IPS DF 19.7 (cell line): ENCODE results near the gene MIB2.

Experiments
- DNase-seq: peaks from one replicate; pipeline ENCODE4 v3.0.0-alpha.2; 2013; ENCODE audit warnings: low read depth, low spot score

Gene MIB2

DNA sequence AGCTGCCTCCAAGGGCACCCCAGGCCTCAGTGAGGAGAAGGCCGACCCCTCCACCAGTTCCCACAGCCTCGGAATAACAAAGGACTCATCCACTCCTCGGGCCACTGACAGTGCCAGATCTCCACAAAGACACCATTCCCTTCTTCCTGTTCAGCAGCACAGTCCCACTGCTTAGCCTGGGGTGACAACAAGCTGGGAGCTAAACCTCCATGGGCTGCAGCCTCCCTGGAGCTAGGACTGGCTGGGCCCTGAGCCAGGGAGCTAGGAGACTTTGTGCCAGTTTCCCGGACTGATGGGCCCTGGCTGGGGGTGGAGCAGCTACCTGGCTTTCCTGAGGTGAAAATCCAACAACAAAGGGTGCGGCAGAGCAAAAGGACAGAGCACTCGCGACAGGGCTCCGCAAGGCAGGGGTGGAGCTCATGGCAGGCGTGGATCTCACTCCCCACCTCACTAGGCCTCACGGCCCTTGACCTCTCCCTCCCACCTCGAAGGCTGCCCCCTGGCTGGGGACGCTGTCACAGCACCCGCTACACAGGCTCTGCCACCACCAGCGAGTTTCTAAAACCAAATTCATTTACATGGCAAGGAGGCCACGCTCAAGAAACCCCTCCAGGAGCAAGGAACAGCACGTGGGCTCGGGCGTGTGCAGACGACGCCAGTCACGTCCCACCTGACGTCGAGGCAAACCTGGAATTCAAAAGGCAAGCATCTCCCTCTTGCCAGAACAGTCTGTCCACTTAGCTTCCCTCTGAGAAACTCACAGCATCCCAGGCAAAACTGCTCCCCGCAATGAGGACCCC lies 63.5 kb downstream of the MIB2 start:
- no peak for DNase-seq
